ENCODE measurements around the gene ZBTB46.
"Not testable (repeated sequence)": the region's sequence is repeated elsewhere in the genome, so short reads cannot be mapped to it uniquely, and the experiment has no call there.

Gene ZBTB46

DNA sequence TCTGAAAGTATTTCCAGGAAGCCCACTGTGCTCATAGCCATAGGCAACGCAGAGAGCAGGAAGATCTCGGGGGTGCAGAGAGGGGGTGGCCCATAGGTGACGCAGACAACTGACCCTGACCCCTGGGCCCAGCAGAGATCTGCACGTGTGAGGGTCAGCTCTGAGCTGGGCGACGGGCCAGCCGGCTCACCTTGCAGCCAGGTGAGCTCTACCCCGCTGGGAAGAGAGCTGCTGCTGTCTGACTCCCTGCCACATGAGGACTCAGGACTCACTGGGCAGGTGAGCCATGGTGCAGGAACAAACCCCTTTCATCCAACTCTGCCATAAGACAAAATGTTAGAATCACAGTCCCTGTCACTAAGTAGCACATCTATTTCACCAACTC, 19.6 kb downstream of the ZBTB46 start:
- DNase-seq = no peak

- no peak for DNase-seq
These were observed 20.2 kb downstream of the ZBTB46 start for GRCh38 chr20:63810730-63811490.

- no peak for DNase-seq
These were observed 21.2 kb downstream of the ZBTB46 start for GRCh38 chr20:63809856-63810255.

DNA sequence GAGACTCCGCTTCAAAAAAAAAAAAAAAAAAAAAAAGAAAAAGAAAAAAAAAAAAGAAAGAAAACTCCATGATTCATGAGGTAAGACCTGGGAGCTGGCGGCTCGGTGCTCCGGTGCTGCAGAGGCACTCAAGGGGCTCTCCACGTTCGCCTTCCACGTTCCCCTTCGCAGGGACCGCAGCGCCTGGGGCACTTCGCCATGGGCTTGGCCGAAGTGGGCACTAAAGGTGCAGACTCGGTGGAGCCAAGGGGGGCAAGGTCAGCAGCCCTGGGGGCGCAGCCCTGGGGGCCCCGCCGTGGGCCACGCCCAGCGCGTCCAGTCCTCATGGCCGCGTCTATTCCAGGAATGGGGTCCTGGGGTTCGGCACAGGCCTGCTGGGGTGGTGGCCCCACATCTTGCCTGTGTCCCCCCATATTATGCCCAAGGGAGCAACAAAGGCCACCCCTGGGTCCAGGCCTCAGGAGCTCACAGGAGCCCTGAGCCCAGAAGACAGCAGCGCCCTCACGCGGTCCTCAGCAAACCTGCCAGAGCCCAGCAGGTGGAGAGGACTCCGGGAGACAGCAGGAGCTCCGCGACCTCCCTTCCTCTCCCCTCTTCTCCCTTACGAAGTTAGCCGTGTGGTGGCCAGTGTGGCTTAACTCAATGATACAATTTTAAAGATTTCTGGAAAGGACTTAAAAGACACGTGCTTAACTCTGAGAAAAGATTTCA, 21.9 kb downstream of the ZBTB46 start:
- DNase-seq = no peak

GRCh38 chr20:63808145-63808724, 22.8 kb downstream of the ZBTB46 start:
- DNase-seq = no peak

DNA sequence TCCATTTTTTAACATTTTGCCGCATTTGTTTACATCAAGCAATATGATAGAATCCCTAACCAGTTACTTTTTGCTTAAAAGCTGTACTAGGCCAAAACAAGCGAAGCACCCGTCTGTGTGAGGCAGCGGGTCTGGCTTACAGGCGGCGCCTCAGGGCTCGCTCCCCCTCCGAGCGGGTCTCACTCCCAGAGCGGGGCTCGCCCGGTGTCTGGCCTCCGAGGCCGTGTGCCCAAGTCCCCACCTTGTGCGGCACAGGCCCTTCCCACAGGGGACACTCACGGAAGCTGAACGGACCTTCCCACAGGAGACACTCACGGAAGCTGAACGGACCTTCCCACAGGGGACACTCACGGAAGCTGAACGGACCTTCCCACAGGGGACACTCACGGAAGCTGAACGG, 23.4 kb downstream of the ZBTB46 start:
- no peak for DNase-seq

DNA sequence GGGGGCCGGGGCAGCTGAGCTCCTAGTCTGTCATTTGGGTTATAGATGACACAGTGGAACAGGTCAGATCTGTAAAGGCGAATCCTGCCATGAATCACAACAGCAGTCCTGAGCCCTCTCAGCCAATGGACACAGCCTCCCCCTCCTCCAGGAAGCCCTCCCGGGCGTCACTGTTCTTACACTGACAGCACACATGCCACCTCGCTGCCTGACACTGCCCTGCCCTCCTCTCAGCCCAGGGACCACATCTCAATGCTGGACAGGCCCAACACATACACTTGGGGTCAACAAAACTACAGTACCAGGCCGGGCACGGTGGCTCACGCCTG, 26.8 kb downstream of the ZBTB46 start:
- DNase-seq = no peak

DNA sequence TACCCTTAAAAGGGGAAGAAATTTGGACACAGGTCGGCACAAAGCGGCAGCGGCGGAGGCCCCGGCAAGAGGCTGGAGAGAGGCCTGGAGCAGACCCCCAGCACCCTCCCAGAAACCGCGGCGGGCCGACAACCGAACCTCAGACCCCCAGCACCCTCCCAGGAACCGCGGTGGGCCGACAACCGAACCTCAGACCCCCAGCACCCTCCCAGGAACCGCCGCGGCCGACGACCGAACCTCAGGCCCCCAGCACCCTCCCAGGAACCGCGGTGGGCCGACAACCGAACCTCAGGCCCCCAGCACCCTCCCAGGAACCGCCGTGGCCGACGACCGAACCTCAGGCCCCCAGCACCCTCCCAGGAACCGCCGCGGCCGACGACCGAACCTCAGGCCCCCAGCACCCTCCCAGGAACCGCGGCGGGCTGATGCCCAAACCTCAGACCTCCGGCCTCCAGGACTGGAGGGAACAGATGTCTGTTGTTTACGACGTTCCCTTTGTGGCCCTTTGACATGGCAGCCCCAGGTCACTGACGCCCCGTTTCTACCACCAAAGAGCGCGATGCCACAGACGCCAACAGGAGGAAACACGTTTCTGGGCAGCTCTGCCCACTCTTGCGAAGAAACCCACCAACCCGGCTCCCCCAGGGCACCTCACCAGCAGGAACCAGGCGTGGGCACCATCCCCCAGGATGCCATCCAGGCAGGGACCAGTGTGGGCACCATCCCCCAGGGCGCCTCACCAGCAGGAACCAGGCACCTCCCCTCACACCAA, 28.4 kb downstream of the ZBTB46 start:
- DNase-seq = no peak

GRCh38 chr20:63801174-63801573, 29.9 kb downstream of the ZBTB46 start:
- not testable (repeated sequence) for DNase-seq

- DNase-seq = not testable (repeated sequence)
These were observed 30.7 kb downstream of the ZBTB46 start for GRCh38 chr20:63800411-63800810.

DNA sequence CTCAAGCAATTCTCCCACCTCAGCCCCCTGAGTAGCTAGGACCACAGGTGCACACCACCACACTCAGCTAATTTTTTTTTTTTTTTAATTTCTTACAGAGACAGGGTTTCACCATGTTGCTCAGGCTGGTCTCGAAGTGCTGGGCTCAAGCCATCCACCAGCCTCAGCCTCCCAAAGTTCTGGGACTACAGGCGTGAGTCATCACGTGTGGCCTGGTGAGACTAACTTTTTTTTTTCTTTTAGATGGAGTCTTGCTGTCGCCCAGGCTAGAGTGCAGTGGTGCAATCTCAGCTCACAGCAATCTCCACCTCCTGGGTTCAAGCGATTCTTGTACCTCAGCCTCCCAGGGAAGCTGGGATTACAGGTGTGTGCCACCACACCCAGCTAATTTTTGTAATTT, 31.9 kb downstream of the ZBTB46 start:
- not testable (repeated sequence) for DNase-seq

GRCh38 chr20:63797175-63797574, 33.9 kb downstream of the ZBTB46 start:
- not testable (repeated sequence) for DNase-seq

- no peak for DNase-seq
These were observed 35.8 kb downstream of the ZBTB46 start for GRCh38 chr20:63795178-63795830.

DNA sequence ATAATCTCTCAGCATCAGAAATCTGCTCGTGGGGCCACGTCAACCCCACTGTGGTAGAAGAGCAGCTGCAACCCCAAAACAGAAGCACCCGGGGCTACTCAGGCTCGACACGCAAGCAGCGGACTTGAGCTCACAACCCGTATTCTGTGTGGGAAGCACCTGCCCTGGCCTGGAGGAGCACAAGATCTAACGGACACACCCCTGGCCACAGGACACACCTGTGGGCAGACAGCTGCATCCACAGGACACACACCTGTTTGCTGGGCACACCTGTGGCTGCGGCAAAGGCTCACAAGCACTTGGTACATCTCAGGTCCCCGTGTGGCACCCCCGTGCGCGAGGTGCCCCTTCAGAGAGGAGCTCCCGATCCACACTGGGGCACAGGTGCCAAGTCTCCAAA, 36.5 kb downstream of the ZBTB46 start:
- DNase-seq = no peak

- DNase-seq = no peak
These were observed 38.2 kb downstream of the ZBTB46 start for GRCh38 chr20:63792866-63793265.

- no peak for DNase-seq
These were observed 39.4 kb downstream of the ZBTB46 start for GRCh38 chr20:63791497-63792156.

- no peak for DNase-seq
These were observed 40.4 kb downstream of the ZBTB46 start for GRCh38 chr20:63790572-63791168.

DNA sequence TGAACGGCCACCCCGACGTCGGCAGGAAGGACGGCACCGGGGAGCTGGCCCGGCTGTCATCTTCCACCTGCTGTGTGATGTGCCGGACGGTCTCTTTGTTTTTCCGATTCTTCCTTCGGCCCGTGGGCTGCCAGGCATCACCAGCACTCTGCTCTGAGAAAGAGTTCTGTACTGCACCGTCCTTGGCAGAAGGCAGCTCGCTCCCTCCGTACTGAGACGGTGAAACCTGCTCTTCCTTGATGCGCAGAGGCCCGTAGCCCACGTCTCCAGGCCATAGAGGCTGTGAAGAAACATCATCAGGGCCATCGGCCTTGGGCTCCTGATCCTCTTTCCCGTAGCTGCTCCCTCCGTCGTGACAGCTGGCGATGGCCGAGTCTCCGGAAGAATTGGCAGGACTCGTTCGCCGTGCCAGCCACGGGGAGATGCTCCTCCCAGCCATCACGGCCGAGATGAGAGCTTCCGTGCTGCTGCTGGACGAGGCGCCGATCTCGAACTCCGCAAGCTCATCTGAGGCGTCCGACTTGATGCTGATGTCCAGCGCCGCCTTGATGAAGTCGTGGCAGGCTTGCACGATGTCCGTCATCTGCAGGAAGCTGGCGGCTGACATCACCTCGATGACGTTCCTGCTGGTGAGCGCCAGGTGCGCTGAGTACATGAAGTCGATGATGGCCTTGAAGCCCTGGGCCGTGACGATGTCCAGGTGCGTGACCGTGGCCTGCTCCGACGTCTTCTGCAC, 41.1 kb downstream of the ZBTB46 start:
- DNase-seq = no peak

DNA sequence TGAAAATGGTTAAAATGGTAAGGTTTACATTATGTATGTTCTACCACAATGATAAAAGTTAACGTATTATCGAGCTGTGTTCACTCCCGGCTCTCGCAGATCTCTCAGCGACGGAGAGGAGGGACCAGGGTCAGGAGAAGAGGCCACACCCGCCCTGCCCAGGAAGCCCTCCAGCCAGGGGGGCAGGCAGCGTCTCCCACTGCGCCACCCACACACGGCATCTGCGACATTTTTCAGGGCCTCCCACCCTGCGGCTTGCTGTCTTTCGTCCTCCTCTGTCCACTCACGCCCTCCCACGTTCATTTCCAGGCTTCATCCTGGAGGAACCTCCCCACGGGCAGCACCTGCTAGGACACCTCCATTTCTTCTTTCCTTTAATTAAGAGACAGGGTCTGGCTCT, 43.3 kb downstream of the ZBTB46 start:
- DNase-seq = no peak

GRCh38 chr20:63787302-63787701, 43.8 kb downstream of the ZBTB46 start:
- no peak for DNase-seq

DNA sequence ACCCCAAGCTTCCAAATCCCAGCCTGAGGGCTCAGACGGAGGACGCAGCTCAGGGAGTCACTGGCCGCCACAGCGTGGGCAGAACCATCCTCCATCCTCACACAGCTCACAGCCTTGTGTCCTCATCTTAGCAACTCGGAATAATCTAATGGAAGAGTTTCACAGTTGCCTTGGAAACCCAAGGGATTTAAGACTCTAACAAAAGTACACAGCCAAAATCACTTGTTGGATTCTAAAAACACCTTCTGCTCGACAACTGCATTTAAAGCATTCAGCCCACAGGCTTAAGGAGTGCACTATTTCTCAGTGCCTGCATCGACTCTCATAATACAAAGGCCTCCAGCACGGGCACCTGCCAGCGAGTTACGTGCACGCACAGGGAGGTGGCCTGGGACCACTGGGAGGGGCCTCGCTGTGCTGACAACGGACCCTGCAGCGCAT, 45.4 kb downstream of the ZBTB46 start:
- DNase-seq = no peak

All from activated naive CD4-positive, alpha-beta T cell treated with anti-CD3 and anti-CD28 coated beads, Interleukin-2, amount 50 U/mL, for 16 hours (primary cell).